Stimulated activated CD4-positive, alpha-beta T cell treated with anti-CD3 and anti-CD28 coated beads, TNF-alpha, amount 100 ng/mL, for 24 hours (primary cell): ENCODE results near the gene C2CD2.

Experiments used
- DNase-seq, 3 experiments: peaks; one replicate each; pipeline ENCODE4 v3.0.0-alpha.2; 2020; ENCODE audit warnings: low read depth in 3 of 3

The C2CD2 gene

GRCh38 chr21:41890355-41890754 lies 63.5 kb downstream of the C2CD2 start:
- DNase-seq: no peak

- no peak for DNase-seq
Measured at GRCh38 chr21:41888749-41889376, 65.0 kb downstream of the C2CD2 start.

GRCh38 chr21:41887667-41888066 lies 66.2 kb downstream of the C2CD2 start:
- no peak for DNase-seq

GRCh38 chr21:41886328-41886727 lies 67.5 kb downstream of the C2CD2 start:
- no peak for DNase-seq

- DNase-seq: no peak
Measured at GRCh38 chr21:41885341-41886024, 68.3 kb downstream of the C2CD2 start.

GRCh38 chr21:41884501-41885030 lies 69.3 kb downstream of the C2CD2 start:
- no peak for DNase-seq

- DNase-seq: no peak
Measured at GRCh38 chr21:41883582-41883981, 70.2 kb downstream of the C2CD2 start.

- DNase-seq: no peak
Measured at GRCh38 chr21:41881051-41881450, 72.8 kb downstream of the C2CD2 start.

GRCh38 chr21:41880153-41880552 lies 73.7 kb downstream of the C2CD2 start:
- DNase-seq: no peak

- peak; percentile 76 to 85 (median 80) for DNase-seq
Measured at GRCh38 chr21:41879190-41879998, 74.4 kb downstream of the C2CD2 start, which contains the start of gene PRDM15. Gene PRDM15 (minus strand): TSS chr21:41879344. CDS start chr21:41860363, 18,981 bp downstream.

- peak; percentile 46 to 74 (median 57) for DNase-seq
Measured at GRCh38 chr21:41878831-41879189, 75.0 kb downstream of the C2CD2 start.

GRCh38 chr21:41877901-41878830 lies 75.7 kb downstream of the C2CD2 start:
- DNase-seq: peak in 1 of 3 experiments; percentile 25

GRCh38 chr21:41876928-41877652 lies 76.7 kb downstream of the C2CD2 start:
- DNase-seq: no peak

GRCh38 chr21:41876396-41876795 lies 77.4 kb downstream of the C2CD2 start:
- no peak for DNase-seq

- no peak for DNase-seq
Measured at GRCh38 chr21:41875086-41875485, 78.7 kb downstream of the C2CD2 start.

GRCh38 chr21:41874611-41875010 lies 79.2 kb downstream of the C2CD2 start:
- no peak for DNase-seq

- no peak for DNase-seq
Measured at GRCh38 chr21:41873426-41873825, 80.4 kb downstream of the C2CD2 start.

- no peak for DNase-seq
Measured at GRCh38 chr21:41873005-41873404, 80.8 kb downstream of the C2CD2 start.

- DNase-seq: no peak
Measured at GRCh38 chr21:41871293-41872030, 82.4 kb downstream of the C2CD2 start.

- DNase-seq: no peak
Measured at GRCh38 chr21:41869771-41870170, 84.0 kb downstream of the C2CD2 start.
